GM19397 (cell line): ENCODE measurements around the gene TENM4.

Source experiments
- ATAC-seq: cut with Tn5 transposase; IDR thresholded peaks from one replicate; pipeline ENCODE4 v1.9.1; 2021; ENCODE audit warnings: mild to moderate bottlenecking, moderate library complexity; ENCODE audit not compliant: unreplicated experiment

TENM4 gene

DNA sequence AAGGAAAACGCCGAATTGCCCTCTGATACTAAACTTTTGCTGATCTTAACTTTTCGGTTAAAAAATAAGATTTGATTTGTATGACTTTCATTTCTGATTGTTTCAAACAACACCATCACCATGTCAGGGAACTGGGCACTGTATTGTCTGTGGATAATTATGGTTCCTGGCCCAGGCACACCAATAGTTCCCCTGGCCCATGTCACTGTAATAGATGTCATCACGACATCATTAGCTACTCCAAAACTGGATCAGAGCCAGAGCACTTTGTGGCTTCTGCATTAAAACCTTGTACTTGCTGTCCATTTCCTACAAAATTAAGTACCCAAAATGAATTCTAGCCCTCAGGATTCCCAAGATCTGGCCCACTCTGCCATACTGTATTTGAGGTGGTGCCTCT lies 746.7 kb downstream of the TENM4 start:
- no peak for ATAC-seq

GRCh38 chr11:78691215-78691614 lies 749.6 kb downstream of the TENM4 start:
- no peak for ATAC-seq

DNA sequence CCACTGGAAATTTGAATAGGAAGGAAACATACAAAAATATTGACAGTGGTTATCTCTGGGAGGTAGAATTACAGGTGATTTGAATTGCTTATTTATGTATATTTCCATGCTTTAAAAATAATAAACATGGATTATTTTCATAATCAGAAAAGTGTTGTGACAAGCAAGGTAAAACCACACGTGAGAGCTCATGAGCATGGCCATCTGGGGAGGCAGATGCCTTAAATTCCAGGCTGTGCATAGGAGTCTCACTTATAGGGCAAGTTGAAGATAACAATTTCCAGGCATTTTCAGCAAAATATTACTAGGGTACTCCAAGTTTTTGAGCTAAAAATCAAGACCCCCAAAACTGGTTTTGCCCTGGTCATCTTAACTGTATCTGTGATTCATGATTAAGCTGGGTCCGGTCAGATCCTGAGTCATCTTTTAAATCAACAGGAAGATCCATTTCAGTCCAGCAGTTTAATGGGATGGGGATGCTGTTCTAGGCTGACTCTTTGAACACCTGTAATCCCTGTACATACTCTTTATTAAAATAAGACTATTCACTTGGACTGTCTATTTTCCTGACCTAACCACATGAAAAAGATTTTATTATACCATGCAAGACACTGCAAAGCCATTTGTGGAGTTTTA lies 750.4 kb downstream of the TENM4 start:
- ATAC-seq: no peak

- no peak for ATAC-seq
Observed at GRCh38 chr11:78689585-78690153, 751.2 kb downstream of the TENM4 start.

GRCh38 chr11:78689101-78689500 lies 751.7 kb downstream of the TENM4 start:
- no peak for ATAC-seq

- ATAC-seq: no peak
Observed at GRCh38 chr11:78688460-78688859, 752.4 kb downstream of the TENM4 start.

- ATAC-seq: no peak
Observed at GRCh38 chr11:78685156-78685555, 755.7 kb downstream of the TENM4 start.

DNA sequence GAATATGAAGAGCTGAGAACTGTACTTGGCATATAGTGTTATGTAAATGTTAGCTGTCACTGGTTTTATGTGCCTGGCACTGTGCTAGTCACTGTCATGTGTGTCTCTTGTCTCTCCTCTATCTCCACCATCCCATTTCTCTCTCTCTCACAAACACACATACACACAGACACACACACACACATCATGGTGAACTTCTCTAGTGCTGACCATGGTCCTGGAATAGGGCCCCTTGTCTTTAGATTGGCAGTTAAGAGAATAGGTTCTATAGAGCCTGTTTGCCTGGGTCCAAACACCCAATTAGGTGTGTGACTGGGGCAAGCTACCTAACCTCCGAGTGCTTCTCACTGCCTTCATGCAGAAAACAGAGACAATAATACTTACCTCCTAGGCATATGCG lies 756.5 kb downstream of the TENM4 start:
- ATAC-seq: no peak

DNA sequence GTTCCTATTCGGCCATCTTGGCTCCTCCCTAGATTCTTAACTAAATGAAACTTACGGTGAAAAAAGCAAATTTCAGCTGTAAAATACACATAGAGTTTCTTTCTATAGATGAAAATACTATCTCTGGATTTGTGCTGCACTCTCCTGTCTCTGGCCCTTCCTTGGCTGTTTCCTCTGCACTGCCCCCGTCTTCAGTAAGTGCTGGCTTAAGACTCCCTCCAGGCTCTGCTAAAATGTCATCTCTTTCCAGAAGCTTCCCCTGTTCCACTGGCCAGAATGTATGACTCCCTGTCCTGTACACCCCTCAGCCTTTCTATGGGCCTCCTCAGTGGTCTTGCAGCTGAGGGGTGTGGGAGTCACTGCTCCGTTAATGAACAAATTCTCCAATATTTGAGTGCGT lies 757.1 kb downstream of the TENM4 start:
- no peak for ATAC-seq

DNA sequence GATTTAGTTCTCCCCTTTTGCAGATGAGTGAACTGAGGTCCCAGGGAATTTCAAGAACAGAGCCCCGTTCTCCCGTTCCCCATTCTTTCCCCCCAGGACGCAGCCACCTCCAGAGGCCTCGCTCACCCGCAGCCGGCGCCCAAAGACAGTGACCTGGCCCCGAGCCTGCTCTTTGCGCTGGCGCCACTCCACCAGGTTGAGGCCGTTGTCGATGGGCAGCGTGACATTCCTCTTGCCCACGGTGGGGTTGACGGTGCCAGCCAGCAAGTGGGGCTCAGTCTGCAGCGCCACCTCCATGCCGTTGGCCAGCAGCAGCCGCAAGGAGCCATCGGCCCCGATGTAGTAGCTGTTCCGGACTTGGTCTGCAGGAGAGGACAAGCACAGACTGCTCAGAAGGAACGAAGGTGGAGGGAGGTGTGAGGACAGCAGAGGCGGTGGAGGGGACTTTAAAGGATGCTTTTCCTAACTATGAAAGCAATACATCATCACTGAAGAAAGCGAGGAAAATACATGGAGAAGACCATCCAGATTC lies 764.7 kb downstream of the TENM4 start:
- ATAC-seq: no peak

GRCh38 chr11:78672850-78673620 lies 767.8 kb downstream of the TENM4 start:
- no peak for ATAC-seq

GRCh38 chr11:78669249-78669648 lies 771.6 kb downstream of the TENM4 start:
- no peak for ATAC-seq

- no peak for ATAC-seq
Observed at GRCh38 chr11:78667461-78667860, 773.4 kb downstream of the TENM4 start.

GRCh38 chr11:78666675-78667160 lies 774.1 kb downstream of the TENM4 start:
- no peak for ATAC-seq

- ATAC-seq: no peak
Observed at GRCh38 chr11:78664636-78665035, 776.2 kb downstream of the TENM4 start.

DNA sequence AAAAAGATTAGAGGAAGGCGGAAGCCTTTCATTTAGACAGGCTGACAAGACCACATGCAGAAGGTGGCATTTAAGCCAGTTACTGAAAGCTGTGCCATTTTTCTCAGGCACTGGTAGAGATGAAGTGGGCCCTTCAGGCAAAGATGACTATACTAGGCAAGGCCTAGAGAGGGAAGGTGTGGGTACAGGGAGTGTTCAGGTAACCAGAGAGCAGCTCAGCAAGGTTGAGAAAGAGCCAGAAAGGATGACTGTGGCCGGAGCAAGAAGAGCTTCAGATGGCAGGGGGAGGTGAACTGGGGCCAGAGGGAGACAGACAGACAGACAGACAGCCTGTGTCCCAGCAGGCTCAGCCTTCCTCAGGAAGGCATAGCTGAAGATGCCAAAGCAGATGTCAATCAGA lies 778.0 kb downstream of the TENM4 start:
- no peak for ATAC-seq

GRCh38 chr11:78660471-78660870 lies 780.4 kb downstream of the TENM4 start:
- ATAC-seq: no peak

GRCh38 chr11:78659326-78660270 lies 781.2 kb downstream of the TENM4 start:
- ATAC-seq: no peak

- no peak for ATAC-seq
Observed at GRCh38 chr11:78657968-78658839, 782.6 kb downstream of the TENM4 start.

- no peak for ATAC-seq
Observed at GRCh38 chr11:78657441-78657840, 783.4 kb downstream of the TENM4 start.
